Thyroid gland (tissue), 4 donors: ENCODE results near the gene STXBP5L. TPM values are rescaled to one million over a fixed set of nuclear protein-coding genes. Genes with fewer than 3 reads are reported as not detected.
"Not testable (repeated sequence)": the region's sequence is repeated elsewhere in the genome, so short reads cannot be mapped to it uniquely, and the experiment has no call there.

ENCODE experiments used
- DNase-seq, 2 donors: peaks; one replicate each; pipeline ENCODE4 v3.0.0-alpha.2; 2019
- H3K27ac ChIP-seq, 3 donors: fragments of 200-600 bp; sonication (generic); 1 replicate in 2 of 3; 2 replicates in 1 of 3; pipeline ENCODE4 v1.5.1; 2016 to 2019; ENCODE audit warnings: mild to moderate bottlenecking in 1 of 3, moderate library complexity in 1 of 3
- H3K27me3 ChIP-seq: fragments of 200-600 bp; sonication (generic); one replicate; pipeline ENCODE4 v1.5.1; 2019
- H3K36me3 ChIP-seq, 2 donors: fragments of 200-600 bp; sonication (generic); one replicate each; pipeline ENCODE4 v1.5.1; 2016 to 2019
- H3K4me1 ChIP-seq, 2 donors: fragments of 200-600 bp; sonication (generic); one replicate each; pipeline ENCODE4 v1.5.1; 2017 to 2019
- H3K4me3 ChIP-seq, 3 donors: fragments of 200-600 bp; sonication (generic); replicated peaks in 1 of 3; 1 replicate in 2 of 3; 2 replicates in 1 of 3; pipeline ENCODE4 v1.5.1; 2016; ENCODE audit warnings: mild to moderate bottlenecking in 1 of 3
- H3K9me3 ChIP-seq: fragments of 200-600 bp; sonication (generic); one replicate; pipeline ENCODE4 v1.5.1; 2017
- CTCF ChIP-seq, 6 experiments: fragments of 200-600 bp in 3 of 6; fragments of 450-650 bp in 3 of 6; sonication (generic) in 3 of 6; IDR thresholded peaks; one replicate each; pipeline ENCODE4 v1.5.1; 2016 to 2019; ENCODE audit warnings: antibody characterized with exemption in 6 of 6, mild to moderate bottlenecking in 2 of 6, inconsistent platforms in 1 of 6, moderate library complexity in 1 of 6
- POLR2A ChIP-seq, 2 donors: fragments of 450-650 bp; IDR thresholded peaks; one replicate each; pipeline ENCODE4 v1.6.1; 2017; ENCODE audit warnings: antibody characterized with exemption in 2 of 2, mild to moderate bottlenecking in 2 of 2, moderate library complexity in 1 of 2
- WGBS, 2 donors: methylation state at CpG; one replicate each; pipeline ENCODE4 v1.1.5; 2017; 5-methylcytosine and 5-hydroxymethylcytosine counted together
- intact Hi-C: fragments of 100-400 bp; cut with DNase I; formaldehyde crosslinking; loops from one replicate; pipeline ENCODE4 v1.15.1; 2023
- total RNA-seq, 4 donors: library from RNA; depleted of rRNA; stranded (reverse); fragments of >200 nt; gene quantifications; one replicate each; pipeline ENCODE4 v1.2.3, GENCODE V29; 2016

Gene STXBP5L
- total RNA-seq, 4 donors from 2014 or later = 8.9 to 24.9 (median 21.9) TPM

- peak; percentile 49 to 55 for DNase-seq
- WGBS, 2 donors = 28 to 32% methylated on average over 6 of the region's 6 CpGs
- Histone ChIP-seq H3K36me3 (no peaks in the 10 kb centered on the region), H3K9me3 (no peaks in the 10 kb centered on the region), H3K4me1 (peaks cover 11 to 18% of the 10 kb centered on the region in 2 donors), H3K4me3 (no peak overlapping the region), H3K27ac (no peak overlapping the region), H3K27me3 (no peaks in the 10 kb centered on the region)
- intact Hi-C loops = no loop called here
- TF ChIP-seq CTCF (IDR thresholded peaks at IDR 0.05) (no peak), POLR2A (IDR thresholded peaks at IDR 0.05) (no peak)
Observed at GRCh38 chr3:121072133-121072532, 164.1 kb downstream of the STXBP5L start.

- Histone ChIP-seq H3K27ac (no peak overlapping the region), H3K4me3 (no peak overlapping the region), H3K9me3 (no peaks in the 10 kb centered on the region), H3K4me1 (peaks cover 11 to 18% of the 10 kb centered on the region in 2 donors), H3K27me3 (no peaks in the 10 kb centered on the region), H3K36me3 (no peaks in the 10 kb centered on the region)
- intact Hi-C loops = no loop called here
- no peak for TF ChIP-seq CTCF (IDR thresholded peaks at IDR 0.05)
- TF ChIP-seq POLR2A (IDR thresholded peaks at IDR 0.05) = no peak
- WGBS, 2 donors = 88 to 94% methylated on average over 7 of the region's 7 CpGs
- DNase-seq = no peak
Observed at GRCh38 chr3:121073011-121073410, 165.0 kb downstream of the STXBP5L start.

DNA sequence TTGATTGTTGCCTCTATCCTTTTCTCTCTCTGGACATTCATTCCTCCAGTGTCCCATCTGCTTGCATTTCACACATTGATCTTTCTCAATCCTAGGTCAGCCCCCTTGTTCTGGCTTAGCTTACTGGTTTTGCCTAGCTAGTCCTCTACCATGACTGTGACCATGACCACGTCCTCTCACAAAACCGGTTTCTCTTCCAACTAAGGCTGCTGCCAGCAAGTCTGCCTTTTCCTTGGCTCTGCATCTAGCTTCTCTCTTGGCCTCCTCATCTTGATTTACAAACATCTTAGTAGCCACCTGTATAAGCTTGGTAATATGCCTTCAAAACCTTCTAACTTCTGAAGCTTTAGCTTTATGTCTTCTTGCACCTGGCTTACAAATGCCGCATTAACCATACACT is 167.2 kb downstream of the STXBP5L start:
- intact Hi-C loops = no loop called here
- Histone ChIP-seq H3K36me3 (no peaks in the 10 kb centered on the region), H3K4me3 (no peak overlapping the region), H3K27me3 (no peaks in the 10 kb centered on the region), H3K4me1 (peaks cover 11 to 18% of the 10 kb centered on the region in 2 donors), H3K9me3 (no peaks in the 10 kb centered on the region), H3K27ac (no peak overlapping the region)
- WGBS, 2 donors = 75 to 80% methylated on average over 3 of the region's 3 CpGs
- TF ChIP-seq POLR2A (IDR thresholded peaks at IDR 0.05) (no peak), CTCF (IDR thresholded peaks at IDR 0.05) (no peak)
- peak; percentile 35 to 64 for DNase-seq

DNA sequence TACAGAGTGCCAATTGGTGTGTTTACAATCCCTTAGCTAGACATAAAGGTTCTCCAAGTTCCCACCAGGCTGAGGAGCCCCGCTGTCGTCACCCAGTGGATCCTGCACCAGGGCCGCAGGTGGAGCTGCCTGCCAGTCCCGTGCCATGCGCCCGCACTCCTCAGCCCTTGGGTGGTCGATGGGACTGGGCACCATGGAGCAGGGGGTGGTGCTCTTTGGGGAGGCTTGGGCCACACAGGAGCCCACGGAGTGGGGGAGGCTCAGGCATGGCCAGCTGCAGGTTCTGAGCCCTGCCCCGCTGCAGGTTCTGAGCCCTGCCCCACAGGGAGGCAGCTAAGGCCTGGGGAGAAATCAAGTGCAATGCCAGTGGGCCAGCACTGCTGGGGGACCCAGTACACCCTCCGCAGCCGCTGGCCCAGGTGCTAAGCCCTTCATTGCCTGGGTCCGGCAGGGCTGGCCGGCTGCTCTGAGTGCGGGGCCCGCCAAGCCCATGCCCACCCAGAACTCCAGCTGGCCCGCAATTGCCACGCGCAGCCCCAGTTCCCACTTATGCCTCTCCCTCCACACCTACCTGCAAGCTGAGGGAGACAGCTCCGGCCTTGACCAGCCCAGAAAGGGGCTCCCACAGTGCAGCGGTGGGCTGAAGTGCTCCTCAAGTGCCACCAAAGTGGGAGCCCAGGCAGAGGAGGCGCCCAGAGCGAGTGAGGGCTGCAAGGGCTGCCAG is 170.5 kb downstream of the STXBP5L start:
- H3K27ac ChIP-seq, H3K4me3 ChIP-seq, intact Hi-C loops, DNase-seq, H3K4me1 ChIP-seq, H3K36me3 ChIP-seq, H3K9me3 ChIP-seq, H3K27me3 ChIP-seq: not testable (repeated sequence)
- WGBS, 2 donors = 96 to 100% methylated on average over 2 to 15 of the region's 22 CpGs

DNA sequence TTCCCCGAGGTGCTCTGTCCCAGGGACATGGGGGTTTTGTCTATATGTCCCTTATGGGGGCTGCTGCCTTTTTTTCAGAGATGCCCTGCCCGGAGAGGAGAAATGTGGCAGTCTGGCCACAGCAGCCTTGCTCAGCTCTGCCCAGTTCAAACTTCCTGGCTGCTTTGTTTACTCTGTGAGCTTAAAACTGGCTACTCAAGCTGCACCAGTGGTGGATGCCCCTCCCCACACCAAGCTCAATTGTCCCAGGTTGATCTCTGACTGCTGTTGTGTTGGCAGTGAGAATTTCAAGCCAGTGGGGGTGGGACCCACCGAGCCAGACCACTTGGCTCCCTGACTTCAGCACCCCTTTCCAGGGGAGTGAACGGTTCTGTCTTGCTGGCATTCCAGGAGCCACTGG is 188.9 kb downstream of the STXBP5L start:
- peaks cover 12 to 13% of the 10 kb centered on the region in 2 donors for H3K4me1 ChIP-seq
- H3K4me3 ChIP-seq = no peak overlapping the region
- peak; percentile 71 for DNase-seq
- no peaks in the 10 kb centered on the region for H3K36me3 ChIP-seq
- no peaks in the 10 kb centered on the region for H3K27me3 ChIP-seq
- no peak for TF ChIP-seq POLR2A (IDR thresholded peaks at IDR 0.05)
- TF ChIP-seq CTCF (IDR thresholded peaks at IDR 0.05) = no peak
- WGBS, 2 donors = 16 to 34% methylated on average over 2 to 4 of the region's 4 CpGs
- intact Hi-C loops = no loop called here
- H3K27ac ChIP-seq = peak overlapping the region; percentile 0 to 37 (median 17)
- H3K9me3 ChIP-seq = no peaks in the 10 kb centered on the region

- H3K4me1 ChIP-seq, H3K27ac ChIP-seq, H3K36me3 ChIP-seq, H3K4me3 ChIP-seq, H3K27me3 ChIP-seq, H3K9me3 ChIP-seq, intact Hi-C loops: not testable (repeated sequence)
- 26 to 35% methylated on average over 2 of the region's 2 CpGs for WGBS, 2 donors
- peak; percentile 43 to 58 for DNase-seq
Observed at GRCh38 chr3:121111086-121111485, 203.1 kb downstream of the STXBP5L start.
